WTC11 (cell line): ENCODE results near the gene RNF149. TPM values are rescaled to one million over a fixed set of nuclear protein-coding genes. Genes with fewer than 3 reads are reported as not detected.

Experiments used
- ATAC-seq: fragments of 200-7000 bp; cut with Tn5 transposase; 2 replicates; pipeline ENCODE4 v1.10.0; 2021; ENCODE audit warnings: mild to moderate bottlenecking, moderate library complexity
- CTCF ChIA-PET: fragments of 300-600 bp; sonication (Branson Sonifier 250); formaldehyde crosslinking; loops from one replicate; lab custom pipeline; 2021; ENCODE audit warnings: antibody characterized with exemption; lab: Charles Lee
- POLR2A ChIA-PET: fragments of 350-600 bp; sonication (Branson Sonifier 250); formaldehyde crosslinking; loops from one replicate; lab custom pipeline; 2021; ENCODE audit warnings: antibody characterized with exemption; lab: Charles Lee
- DNase-seq: peaks from one replicate; pipeline ENCODE4 v3.0.0; 2021; ENCODE audit warnings: low spot score
- H3K27ac Mint-ChIP-seq: 2 replicates; pipeline ENCODE4 v1.8.0; 2021; ENCODE audit warnings: mixed read lengths
- H3K27me3 Mint-ChIP-seq: 2 replicates; pipeline ENCODE4 v1.8.0; 2021; ENCODE audit warnings: low read depth, mild to moderate bottlenecking, moderate library complexity, mixed read lengths
- H3K36me3 Mint-ChIP-seq: 2 replicates; pipeline ENCODE4 v1.8.0; 2021; ENCODE audit warnings: mixed read lengths
- H3K4me1 Mint-ChIP-seq: 2 replicates; pipeline ENCODE4 v1.8.0; 2022; ENCODE audit warnings: mixed read lengths
- H3K4me3 Mint-ChIP-seq: 2 replicates; pipeline ENCODE4 v1.8.0; 2021; ENCODE audit warnings: mild to moderate bottlenecking, moderate library complexity, mixed read lengths
- H3K9me3 Mint-ChIP-seq: 2 replicates; pipeline ENCODE4 v1.8.0; 2021; ENCODE audit warnings: mixed read lengths
- AR ChIP-seq: fragments of 250-450 bp; sonication (Bioruptor Pico); IDR thresholded peaks from 2 replicates; pipeline ENCODE4 v1.9.0; 2021; ENCODE audit warnings: mild to moderate bottlenecking
- ARID4B ChIP-seq: sonication (generic); formaldehyde crosslinking; IDR thresholded peaks from 2 replicates; pipeline ENCODE4 v1.8.0; 2023; ENCODE audit warnings: missing genetic modification reagents, mild to moderate bottlenecking, borderline replicate concordance
- ATF2 ChIP-seq: sonication (generic); formaldehyde crosslinking; IDR thresholded peaks from 2 replicates; pipeline ENCODE4 v1.8.1; 2022; ENCODE audit warnings: low read depth, missing genetic modification reagents, borderline replicate concordance
- CDX4 ChIP-seq: fragments of 250-450 bp; sonication (Bioruptor Pico); IDR thresholded peaks from 2 replicates; pipeline ENCODE4 v1.9.0; 2021; ENCODE audit warnings: moderate library complexity, mild to moderate bottlenecking, inconsistent platforms, borderline replicate concordance
- CREB1 ChIP-seq: sonication (generic); formaldehyde crosslinking; IDR thresholded peaks from 2 replicates; pipeline ENCODE4 v1.8.0; 2023; ENCODE audit warnings: mild to moderate bottlenecking, missing genetic modification reagents
- IRF2 ChIP-seq: sonication (generic); formaldehyde crosslinking; IDR thresholded peaks from 2 replicates; pipeline ENCODE4 v1.8.0; 2022; ENCODE audit warnings: low read depth, missing genetic modification reagents, borderline replicate concordance
- JAZF1 ChIP-seq: fragments of 250-450 bp; sonication (Bioruptor Pico); IDR thresholded peaks from 2 replicates; pipeline ENCODE4 v1.9.0; 2021; ENCODE audit warnings: moderate library complexity, mild to moderate bottlenecking, inconsistent platforms
- JUN ChIP-seq: sonication (generic); formaldehyde crosslinking; IDR thresholded peaks from 2 replicates; pipeline ENCODE4 v1.8.0; 2023; ENCODE audit warnings: mild to moderate bottlenecking, missing genetic modification reagents
- MLX ChIP-seq: sonication (generic); formaldehyde crosslinking; IDR thresholded peaks from 2 replicates; pipeline ENCODE4 v1.8.1; 2023; ENCODE audit warnings: mild to moderate bottlenecking, missing genetic modification reagents, moderate library complexity
- PRDM15 ChIP-seq: sonication (generic); formaldehyde crosslinking; IDR thresholded peaks from 2 replicates; pipeline ENCODE4 v1.8.0; 2022; ENCODE audit warnings: missing genetic modification reagents
- SMAD3 ChIP-seq: sonication (generic); formaldehyde crosslinking; IDR thresholded peaks from 2 replicates; pipeline ENCODE4 v1.8.0; 2022; ENCODE audit warnings: missing genetic modification reagents, mild to moderate bottlenecking, borderline replicate concordance
- SMAD4 ChIP-seq: sonication (generic); formaldehyde crosslinking; IDR thresholded peaks from 2 replicates; pipeline ENCODE4 v1.8.0; 2022; ENCODE audit warnings: mild to moderate bottlenecking, missing genetic modification reagents
- ZNF396 ChIP-seq: fragments of 250-450 bp; sonication (Bioruptor Pico); IDR thresholded peaks from 2 replicates; pipeline ENCODE4 v1.8.0; 2021; ENCODE audit warnings: mild to moderate bottlenecking, moderate library complexity, borderline replicate concordance
- ZNF423 ChIP-seq: fragments of 250-450 bp; sonication (Bioruptor Pico); IDR thresholded peaks from 2 replicates; pipeline ENCODE4 v2.1.2; 2022; ENCODE audit warnings: mild to moderate bottlenecking, moderate library complexity
- total RNA-seq: library from RNA; stranded (reverse); gene quantifications from 3 replicates; pipeline ENCODE4 v1.2.3, GENCODE V29; 2021

RNF149 gene
- total RNA-seq, 1 experiment from 2014 or later = 25.6 TPM

- TF ChIP-seq ARID4B (CRISPR knock-in tag) (peak; percentile 31; the same call in 1 of the 2 replicates), ATF2 (CRISPR knock-in tag) (no peak), ZNF423 (CRISPR knock-in tag) (no peak), CDX4 (CRISPR knock-in tag) (no peak)
Observed at GRCh38 chr2:101253013-101253702, 55.3 kb downstream of the RNF149 start (continued).

GRCh38 chr2:101252408-101253012 is 56.0 kb downstream of the RNF149 start, which contains the start of gene CNOT11:
Gene CNOT11 (plus strand): TSS chr2:101252886. CDS start chr2:101252965, 79 bp downstream.
- ATAC-seq (peak; percentile 84), DNase-seq (peak; percentile 99)
- CTCF ChIA-PET = interaction anchor here (0.8 to 3.4 kb wide), 13 partner anchors 12 to 646 kb away, joined by 3 to 32 read pairs (median 5); partner anchors contain the start of gene TBC1D8
- peak within 1 kb of the TSS; percentile 99 for H3K4me3 Mint-ChIP-seq
- POLR2A ChIA-PET = interaction anchor here (0.8 to 1.3 kb wide), 2 partner anchors 12 to 244 kb away, joined by 3 read pairs; no protein-coding TSS in a partner anchor
- peaks cover 9% of the 10 kb centered on the region; the same call in 1 of the 2 replicates for H3K9me3 Mint-ChIP-seq
- H3K36me3 Mint-ChIP-seq = peaks cover 9% of the 10 kb centered on the region
- no peaks in the 10 kb centered on the region for H3K27me3 Mint-ChIP-seq
- H3K4me1 Mint-ChIP-seq = peaks cover 54% of the 10 kb centered on the region
- H3K27ac Mint-ChIP-seq = peak within 1 kb of the TSS; percentile 96
- TF ChIP-seq PRDM15 (CRISPR knock-in tag) (no peak), JUN (CRISPR knock-in tag) (no peak), SMAD3 (CRISPR knock-in tag) (0 out of 2 replicates have a peak, but pooled peaks have one; percentile 7), SMAD4 (CRISPR knock-in tag) (no peak), IRF2 (CRISPR knock-in tag) (no peak), ZNF396 (CRISPR knock-in tag) (no peak), AR (no peak), ARID4B (CRISPR knock-in tag) (peak; percentile 43; the same call in 1 of the 2 replicates), JAZF1 (CRISPR knock-in tag) (no peak), MLX (CRISPR knock-in tag) (no peak), CREB1 (CRISPR knock-in tag) (no peak)
